GM21737 (cell line): ENCODE data around the gene DEPDC4.
"Not testable (repeated sequence)": the region's sequence is repeated elsewhere in the genome, so short reads cannot be mapped to it uniquely, and the experiment has no call there.

Source experiments
- ATAC-seq: cut with Tn5 transposase; IDR thresholded peaks from one replicate; pipeline ENCODE4 v1.9.1; 2021; ENCODE audit warnings: mild to moderate bottlenecking, moderate library complexity; ENCODE audit not compliant: unreplicated experiment

Gene DEPDC4

DNA sequence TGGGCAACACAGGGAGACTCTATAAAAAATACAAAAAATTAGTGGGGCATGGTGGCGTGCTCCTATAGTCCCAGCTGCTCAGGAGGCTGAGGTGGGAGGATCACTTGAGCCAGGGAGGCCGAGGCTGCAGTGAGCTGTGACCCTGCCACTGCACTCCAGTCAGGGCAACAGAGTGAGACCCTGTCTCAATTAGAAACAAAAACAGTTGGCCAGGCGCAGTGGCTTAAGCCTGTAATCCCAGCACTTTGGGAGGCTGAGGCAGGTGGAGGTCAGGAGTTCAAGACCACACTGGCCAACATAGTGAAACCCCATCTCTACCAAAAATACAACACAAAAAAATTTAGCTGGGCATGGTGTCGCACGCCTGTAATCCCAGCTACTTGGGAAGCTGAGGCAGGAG is 1.8 kb downstream of the DEPDC4 start:
- ATAC-seq, result not testable (repeated sequence)

DNA sequence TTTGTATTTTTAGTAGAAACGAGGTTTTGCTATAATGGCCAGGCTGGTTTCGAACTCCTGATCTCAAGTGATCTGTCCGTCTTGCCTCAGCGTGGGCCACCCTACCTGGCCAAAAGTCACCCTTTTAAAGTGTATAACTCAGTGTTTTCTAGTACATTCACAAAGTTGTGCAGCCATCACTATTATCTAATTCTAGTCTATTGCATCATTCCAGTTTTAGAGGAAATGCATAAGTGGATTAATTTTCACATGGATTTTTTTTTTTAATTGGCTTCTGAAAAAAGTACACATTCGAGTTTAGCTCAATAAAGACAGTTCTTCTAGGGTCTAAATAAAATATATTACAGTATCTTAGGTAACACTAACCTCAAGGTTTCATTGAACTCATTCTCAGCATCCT is 3.7 kb downstream of the DEPDC4 start:
- no peak for ATAC-seq

DNA sequence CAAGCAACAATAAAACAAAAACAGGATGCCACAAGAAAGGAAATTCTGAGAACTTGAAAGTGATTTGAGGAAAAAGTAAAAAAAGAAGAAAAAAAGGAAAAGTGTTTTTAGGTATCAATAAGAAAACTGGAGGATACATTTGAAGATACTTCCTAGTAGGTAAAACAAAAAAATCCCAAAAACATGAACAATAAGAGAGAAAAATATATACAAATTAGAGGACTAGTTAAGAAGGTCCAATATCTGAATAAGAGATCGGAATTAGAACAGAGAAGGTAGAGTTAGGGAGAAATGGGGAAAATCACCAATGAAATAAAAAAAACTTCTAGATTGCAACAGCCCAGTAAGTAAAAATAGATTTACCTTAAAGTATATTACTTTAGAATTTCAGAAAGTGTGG is 8.8 kb downstream of the DEPDC4 start:
- no peak for ATAC-seq

DNA sequence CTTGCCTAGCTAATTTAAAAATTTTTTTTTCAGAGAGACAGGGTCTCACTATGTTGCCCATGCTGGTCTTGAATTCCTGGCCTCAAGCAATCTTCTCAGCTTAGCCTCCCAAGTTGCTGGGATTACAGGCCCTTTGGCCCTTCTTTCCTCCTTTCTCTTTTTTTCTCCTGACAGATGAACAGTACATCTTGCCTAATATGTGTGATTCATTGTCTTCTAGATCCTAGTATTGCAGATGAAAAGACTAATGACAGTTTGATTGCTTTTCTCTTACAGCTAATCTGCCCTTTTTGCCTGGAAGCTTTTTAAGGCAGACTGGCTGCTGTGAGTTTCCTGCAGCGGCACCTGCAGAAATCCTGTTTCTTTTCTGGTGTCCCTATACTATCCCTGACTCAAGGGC is 12.0 kb downstream of the DEPDC4 start:
- no peak for ATAC-seq

DNA sequence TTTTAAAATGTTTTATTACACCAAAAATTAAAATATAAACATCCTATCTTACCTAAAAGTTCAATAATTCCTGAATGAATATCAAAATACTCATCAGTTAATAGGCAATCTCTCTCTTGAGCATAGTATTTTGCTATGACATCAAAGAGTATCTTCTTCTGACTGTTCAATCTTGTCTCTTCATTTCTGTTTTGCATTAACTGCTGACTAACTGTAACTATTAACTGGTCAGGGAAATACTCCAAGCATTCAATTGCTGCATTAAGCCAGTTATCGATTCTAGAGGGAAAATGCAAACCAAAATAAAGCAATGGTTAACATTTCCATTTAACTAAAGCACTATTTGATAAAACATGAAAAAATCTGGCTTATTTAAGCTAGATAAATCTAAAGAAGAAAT is 13.4 kb downstream of the DEPDC4 start:
- ATAC-seq, result no peak

DNA sequence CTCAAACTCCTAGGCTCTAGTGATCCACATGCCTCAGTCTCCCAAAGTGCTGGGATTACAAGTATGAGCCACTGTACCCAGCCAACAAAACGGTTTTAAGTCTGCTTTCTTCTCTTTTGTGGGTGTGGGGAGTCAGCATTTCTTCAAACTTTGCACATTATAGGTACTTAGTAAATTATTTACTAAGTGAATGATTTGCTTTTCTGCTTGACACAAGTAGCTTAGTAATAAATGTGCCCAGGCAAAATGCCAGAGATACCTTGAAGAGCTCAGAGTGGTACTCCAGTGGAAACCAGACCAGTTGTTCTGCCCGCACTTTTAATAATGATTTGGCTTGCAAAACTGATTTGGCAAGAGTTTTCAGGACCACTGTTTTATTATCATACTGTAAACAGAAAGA is 15.0 kb downstream of the DEPDC4 start:
- ATAC-seq, result no peak

DNA sequence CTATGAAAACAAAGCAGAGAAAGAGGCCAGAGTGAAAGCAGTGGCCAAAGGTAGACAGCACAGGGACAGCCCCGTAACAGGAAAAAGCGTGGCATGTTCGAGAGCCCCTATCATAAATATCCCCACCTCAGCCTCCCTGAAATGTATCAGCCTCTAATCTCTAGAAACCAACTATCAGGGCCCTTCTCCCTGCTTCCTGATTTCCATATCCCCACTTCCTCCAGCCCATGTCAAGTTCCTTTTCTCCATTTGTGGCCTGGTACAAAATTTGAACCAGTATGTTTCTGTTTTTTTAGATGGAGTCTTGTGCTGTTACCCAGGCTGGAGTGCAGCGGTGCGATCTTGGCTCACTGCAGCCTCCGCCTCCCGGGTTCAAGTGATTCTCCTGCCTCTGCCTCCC is 16.9 kb downstream of the DEPDC4 start:
- ATAC-seq, result no peak

DNA sequence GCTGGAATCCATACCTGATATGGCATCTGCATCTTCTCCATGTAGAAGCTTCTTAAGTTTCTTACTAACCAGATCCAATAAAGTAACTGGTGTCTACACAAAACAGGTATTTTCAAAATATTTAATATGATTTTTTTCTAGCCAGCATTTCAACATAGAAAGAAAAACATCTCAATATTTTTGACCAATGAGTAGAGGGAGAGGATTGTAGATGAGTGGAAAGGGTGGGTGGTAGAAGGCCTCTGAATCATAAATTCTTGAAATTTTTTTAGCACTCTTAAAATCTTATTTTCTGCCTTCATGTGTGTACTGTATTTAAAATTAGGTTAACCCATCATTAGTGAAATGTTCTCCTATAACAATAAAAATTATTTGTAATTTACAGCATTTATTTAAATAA is 18.0 kb downstream of the DEPDC4 start:
- no peak for ATAC-seq

DNA sequence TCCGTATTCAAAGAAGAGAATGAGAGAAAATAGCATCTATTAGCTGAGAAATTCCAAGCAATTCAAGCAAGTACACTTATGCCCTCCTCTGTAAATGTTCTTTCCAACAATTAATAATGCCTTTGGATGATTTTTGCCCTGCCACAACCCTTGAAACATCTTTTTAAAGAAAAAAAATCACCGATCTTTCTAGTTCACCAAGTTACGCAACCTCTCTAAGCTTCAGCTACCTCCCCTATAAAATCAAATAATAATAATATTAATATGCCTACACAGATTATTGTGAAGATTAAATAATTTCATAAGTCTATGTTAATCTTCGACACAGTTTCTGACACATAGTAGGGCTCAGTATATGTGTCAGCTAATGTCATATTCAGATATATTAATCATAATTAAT is 19.1 kb downstream of the DEPDC4 start:
- no peak for ATAC-seq

DNA sequence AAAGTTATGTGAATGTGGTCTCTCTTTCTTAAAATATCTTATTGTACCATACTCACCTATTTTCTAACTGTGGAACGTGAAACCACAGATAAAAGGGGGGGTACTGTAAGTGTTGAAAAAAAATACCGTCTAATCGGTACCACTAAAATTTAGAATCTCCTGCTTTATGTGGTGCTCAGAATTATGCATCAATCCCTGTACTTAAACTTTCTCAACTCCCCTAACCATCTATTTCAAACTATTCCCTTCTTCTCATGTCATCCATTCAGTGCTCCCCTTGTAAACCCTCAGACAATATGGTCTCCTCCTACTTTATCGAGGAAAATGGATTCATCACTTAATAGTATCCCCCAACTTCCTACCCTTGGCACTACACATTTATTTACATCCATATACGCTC is 23.7 kb downstream of the DEPDC4 start:
- ATAC-seq, result no peak

DNA sequence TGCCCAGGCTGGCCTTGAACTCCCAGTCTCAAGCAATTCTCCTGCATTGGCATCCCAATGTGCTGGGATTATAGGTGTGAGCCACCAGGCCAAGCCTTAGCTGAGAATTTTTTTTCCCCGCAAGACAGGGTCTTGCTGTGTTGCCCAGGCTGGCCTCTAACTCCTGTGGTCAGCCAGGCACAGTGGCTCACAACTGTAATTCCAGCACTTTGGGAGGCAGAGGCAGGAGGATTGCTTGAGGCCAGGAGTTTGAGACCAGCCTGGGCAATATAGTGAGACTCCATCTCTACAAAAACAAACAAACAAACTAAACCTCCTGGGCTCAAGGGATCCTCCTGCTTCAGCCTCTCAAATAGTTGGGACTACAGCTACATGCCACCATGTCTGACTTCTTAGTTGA is 27.3 kb downstream of the DEPDC4 start:
- ATAC-seq, result no peak

DNA sequence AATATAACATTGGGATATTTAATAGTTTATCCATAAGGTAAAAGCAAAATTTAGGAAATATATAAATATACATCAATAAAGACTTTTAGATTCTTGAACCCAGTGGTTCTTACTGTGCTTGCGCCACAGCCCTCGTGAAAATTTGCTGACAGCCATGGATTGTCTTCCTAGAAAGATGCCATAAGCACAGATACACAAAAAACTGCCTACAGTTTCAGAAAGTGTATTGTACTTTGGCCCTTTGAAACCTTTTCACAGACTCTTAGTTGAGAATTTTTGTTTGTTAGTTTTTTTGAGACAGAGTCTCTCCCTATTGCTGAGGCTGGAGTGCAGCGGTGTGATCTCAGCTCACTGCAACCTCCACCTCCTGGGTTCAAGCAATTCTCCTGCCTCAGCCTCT is 28.1 kb downstream of the DEPDC4 start:
- ATAC-seq, result no peak

DNA sequence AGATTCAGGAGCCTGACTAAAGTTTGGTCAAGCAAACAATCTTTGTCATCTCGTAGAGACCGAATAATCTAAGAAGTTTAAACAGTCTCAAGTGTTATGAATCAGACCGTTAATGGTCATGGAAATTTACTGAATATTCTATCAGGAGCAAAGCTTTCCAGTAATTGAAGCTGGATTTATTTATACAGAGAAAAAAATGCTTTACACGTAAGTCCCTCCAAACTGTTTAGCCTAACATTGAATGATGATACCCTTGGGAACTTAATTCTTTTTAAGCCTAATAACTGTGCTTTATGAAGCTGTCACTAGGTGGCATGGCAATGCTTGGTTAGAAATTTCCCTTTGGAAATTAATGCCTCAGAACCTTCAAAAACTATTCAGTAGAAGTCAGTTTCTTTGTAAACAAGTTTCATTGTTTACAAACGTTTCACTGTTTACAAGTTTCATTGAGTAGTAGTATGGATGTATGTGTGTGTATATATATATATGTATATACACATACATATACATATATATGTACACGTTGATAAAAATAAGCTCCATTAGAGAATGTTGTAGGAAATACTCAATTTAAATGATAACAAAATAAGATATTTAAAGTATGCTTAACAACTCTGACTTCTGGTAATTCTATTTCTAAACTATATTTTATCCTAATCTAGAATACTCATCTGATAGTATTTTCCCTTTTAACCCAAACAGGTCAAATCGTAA is 32.1 kb downstream of the DEPDC4 start:
- no peak for ATAC-seq

DNA sequence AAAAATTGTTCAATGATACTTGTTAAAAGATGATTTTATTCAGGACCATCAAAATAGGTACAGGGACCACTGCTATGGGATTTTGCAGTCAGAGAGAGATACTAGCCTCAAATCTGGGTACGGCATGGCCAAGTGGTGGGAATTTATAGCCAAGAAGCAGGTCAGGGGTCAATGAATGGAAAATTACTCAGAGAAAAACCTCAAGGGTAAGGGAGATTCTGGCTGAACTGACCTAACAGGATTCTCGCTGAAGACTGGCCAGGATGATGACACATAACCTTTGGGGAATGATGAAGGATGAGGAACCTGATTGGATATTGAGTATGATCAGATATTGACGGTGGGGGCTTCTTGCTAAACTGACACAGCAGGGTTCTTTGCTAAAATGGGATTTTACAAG is 32.7 kb downstream of the DEPDC4 start:
- no peak for ATAC-seq

DNA sequence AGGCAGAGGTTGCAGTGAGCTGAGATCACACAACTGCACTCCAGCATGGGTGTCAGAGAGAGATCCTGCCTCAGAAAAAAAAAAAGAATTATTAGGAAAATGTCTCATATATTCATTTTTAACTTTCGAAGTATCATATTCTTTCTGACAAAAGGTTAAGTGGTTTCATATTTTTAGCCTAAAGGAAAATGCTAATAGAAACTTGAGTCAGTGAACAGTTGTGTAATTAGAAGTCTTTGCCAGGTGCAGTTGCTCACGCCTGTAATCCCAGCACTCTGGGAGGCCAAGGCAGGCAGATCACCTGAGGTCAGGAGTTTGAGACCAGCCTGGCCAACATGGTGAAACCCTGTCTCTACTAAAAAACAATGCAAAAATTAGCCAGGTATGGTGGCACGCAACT is 35.0 kb downstream of the DEPDC4 start:
- ATAC-seq, result not testable (repeated sequence)

DNA sequence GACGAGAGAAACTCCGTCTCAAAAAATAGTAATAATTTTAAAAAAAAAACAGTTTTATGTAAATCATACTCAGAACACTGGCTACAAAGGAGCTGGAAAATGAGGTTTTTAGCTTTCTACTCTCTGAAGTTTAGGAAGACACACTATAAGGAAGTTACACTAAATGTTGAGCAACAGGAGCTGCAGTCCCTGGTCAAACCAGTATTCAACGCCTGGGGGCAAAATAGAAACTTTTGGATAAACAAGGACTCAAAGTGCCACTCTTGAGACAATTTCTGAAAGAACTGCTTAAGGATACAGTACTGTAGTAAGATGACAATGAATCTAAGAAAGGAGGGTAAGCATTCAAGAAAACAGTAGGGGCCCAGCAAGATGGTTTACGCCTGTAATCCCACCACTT is 37.0 kb downstream of the DEPDC4 start:
- ATAC-seq, result no peak

DNA sequence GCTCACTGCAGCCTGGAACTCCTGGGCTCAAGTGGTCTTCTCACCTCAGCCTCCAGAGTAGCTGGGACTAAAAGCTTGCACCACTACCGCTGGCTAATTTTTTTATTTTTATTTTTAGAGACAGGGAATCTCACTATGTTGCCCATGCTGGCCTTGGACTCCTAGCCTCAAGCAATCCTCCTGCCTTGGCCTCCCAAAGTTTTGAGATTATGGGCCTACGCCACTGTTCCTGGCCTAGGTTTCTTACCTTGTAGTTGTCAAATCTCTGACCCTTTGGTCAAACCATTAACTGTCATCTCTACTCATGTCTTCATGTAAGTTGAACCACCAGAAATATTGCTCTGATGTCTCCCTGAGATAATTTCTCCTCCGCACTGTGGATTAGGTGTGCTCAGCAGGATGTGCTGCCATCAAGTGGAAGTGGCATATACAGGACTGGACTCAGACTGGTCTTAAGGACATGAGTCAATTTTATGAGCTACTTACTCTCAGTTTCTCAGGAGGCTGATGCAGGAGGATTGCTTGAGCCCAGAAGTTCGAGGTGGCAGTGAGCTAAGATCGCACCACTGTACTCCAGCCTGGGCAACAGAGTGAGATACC is 37.7 kb downstream of the DEPDC4 start:
- no peak for ATAC-seq

DNA sequence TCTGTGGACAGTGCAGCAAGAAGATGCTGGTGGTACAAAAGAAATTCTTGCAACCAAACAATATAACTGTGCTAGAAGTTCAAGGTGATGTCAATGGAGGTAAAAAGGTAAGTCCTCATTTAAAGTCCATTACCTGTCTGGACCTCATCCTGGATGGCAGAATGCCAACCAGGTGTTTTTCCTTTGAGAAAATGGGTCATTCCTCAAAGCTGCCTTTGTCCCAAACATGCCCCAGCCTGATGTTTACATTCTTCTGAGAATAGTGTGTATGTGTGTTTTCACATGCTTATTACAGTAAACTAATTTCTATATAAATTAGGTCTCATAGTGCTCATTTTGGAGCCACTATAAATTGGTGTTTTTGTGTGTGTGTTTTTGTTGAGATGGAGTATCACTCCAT is 41.4 kb downstream of the DEPDC4 start:
- ATAC-seq, result no peak

DNA sequence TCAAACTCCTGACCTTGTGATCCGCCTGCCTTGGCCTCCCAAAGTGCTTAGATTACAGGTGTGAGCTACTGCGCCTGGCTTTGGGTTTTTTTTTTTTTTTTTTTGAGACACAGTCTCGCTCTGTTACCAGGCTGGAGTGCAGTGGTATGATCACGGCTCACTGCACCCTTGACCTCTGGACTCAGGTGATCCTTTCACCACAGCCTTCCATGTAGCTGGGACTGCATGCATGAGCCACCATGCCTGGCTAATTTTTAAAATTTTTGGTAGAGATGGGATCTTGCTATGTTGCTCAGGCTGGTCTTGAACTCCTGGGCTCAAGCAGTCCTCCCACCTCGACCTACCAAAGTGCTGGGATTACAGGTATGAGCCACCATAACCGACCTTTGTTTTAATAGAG is 44.7 kb downstream of the DEPDC4 start:
- not testable (repeated sequence) for ATAC-seq

DNA sequence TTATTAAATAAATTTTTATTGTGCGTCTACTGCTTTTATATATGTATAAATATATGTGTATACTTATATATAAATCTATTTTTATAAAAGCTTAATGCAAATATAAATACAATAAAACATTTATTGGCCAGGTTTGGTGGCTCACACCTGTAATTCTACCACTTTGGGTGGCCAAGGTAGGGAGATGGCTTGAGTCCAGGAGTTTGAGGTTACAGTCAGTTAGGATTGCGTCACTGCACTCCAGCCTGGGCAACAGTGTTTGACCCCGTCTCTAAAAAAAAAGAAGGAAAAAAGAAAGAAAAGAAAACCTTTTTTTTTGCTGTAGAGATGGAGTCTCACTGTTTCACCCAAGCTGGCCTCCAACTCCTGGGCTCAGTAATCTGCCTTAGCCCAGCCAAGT is 45.4 kb downstream of the DEPDC4 start:
- ATAC-seq, result no peak

DNA sequence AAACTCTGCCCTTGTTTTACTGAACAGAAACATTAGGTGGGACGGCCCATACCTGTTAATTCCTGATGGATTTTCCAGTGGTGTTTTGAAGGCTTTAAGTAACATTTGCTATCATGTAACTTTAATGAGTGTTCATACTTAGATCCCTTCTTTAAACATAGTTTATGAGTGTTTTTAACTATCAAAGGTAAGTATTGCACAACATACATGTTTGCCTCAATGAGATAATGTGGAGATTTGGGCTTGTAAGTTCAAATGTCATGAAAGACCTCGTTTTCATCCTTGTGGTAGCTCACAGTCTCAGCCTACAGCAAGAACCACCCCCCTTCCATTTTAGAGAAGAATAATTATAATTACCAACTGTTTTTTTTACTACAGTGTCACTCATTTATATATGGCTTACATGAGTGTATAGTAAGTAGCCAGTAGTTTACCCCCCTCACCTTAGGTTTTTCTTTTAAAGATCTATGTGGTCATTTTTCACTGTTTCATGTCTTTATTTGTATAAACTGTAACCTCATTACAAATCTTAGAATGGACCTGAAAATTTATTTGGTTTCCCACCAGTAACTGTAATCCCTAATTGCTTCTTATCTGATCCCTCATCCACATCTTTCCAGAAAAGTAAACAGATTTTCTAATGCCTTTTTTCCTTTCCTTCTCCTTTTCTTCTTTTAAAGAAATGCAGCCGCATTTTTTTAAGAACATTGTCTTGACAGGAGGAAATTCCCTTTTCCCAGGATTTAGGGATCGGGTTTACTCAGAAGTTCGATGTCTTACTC is 47.4 kb downstream of the DEPDC4 start:
- ATAC-seq, result no peak

DNA sequence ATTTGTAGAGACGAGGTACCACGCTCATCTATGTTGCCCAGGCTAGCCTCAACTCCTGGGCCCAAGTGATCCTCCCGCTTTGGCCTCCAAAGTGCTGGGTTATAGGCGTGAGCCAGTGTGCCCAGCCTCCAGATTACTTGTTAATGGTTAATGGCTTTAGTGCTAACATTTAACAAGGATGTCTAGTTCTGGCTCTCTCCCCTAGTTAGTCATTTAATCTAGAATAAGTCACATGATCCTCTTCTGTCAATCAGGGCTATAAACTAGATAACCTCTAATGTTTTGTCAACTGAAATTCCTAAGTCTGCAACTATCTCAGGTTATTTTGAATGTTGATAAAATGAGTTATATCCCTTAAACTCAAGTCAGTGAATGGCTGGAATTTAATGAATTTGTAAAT is 50.5 kb downstream of the DEPDC4 start:
- ATAC-seq, result no peak
